WTC11 (cell line): ENCODE measurements around the gene RNPS1. TPM values are rescaled to one million over a fixed set of nuclear protein-coding genes. Genes with fewer than 3 reads are reported as not detected.

Experiments used
- ATAC-seq: fragments of 200-7000 bp; cut with Tn5 transposase; 2 replicates; pipeline ENCODE4 v1.10.0; 2021; ENCODE audit warnings: mild to moderate bottlenecking, moderate library complexity
- CTCF ChIA-PET: fragments of 300-600 bp; sonication (Branson Sonifier 250); formaldehyde crosslinking; loops from one replicate; lab custom pipeline; 2021; ENCODE audit warnings: antibody characterized with exemption; lab: Charles Lee
- POLR2A ChIA-PET: fragments of 350-600 bp; sonication (Branson Sonifier 250); formaldehyde crosslinking; loops from one replicate; lab custom pipeline; 2021; ENCODE audit warnings: antibody characterized with exemption; lab: Charles Lee
- DNase-seq: peaks from one replicate; pipeline ENCODE4 v3.0.0; 2021; ENCODE audit warnings: low spot score
- H3K27ac Mint-ChIP-seq: 2 replicates; pipeline ENCODE4 v1.8.0; 2021; ENCODE audit warnings: mixed read lengths
- H3K27me3 Mint-ChIP-seq: 2 replicates; pipeline ENCODE4 v1.8.0; 2021; ENCODE audit warnings: low read depth, mild to moderate bottlenecking, moderate library complexity, mixed read lengths
- H3K36me3 Mint-ChIP-seq: 2 replicates; pipeline ENCODE4 v1.8.0; 2021; ENCODE audit warnings: mixed read lengths
- H3K4me1 Mint-ChIP-seq: 2 replicates; pipeline ENCODE4 v1.8.0; 2022; ENCODE audit warnings: mixed read lengths
- H3K4me3 Mint-ChIP-seq: 2 replicates; pipeline ENCODE4 v1.8.0; 2021; ENCODE audit warnings: mild to moderate bottlenecking, moderate library complexity, mixed read lengths
- H3K9me3 Mint-ChIP-seq: 2 replicates; pipeline ENCODE4 v1.8.0; 2021; ENCODE audit warnings: mixed read lengths
- CREM ChIP-seq: sonication (generic); formaldehyde crosslinking; IDR thresholded peaks from 2 replicates; pipeline ENCODE4 v1.8.1; 2022; ENCODE audit warnings: mild to moderate bottlenecking, missing genetic modification reagents, moderate library complexity
- FOXK1 ChIP-seq: sonication (generic); formaldehyde crosslinking; IDR thresholded peaks from 2 replicates; pipeline ENCODE4 v1.8.0; 2022; ENCODE audit warnings: mild to moderate bottlenecking, moderate library complexity, missing genetic modification reagents
- FOXP1 ChIP-seq: sonication (generic); formaldehyde crosslinking; IDR thresholded peaks from 2 replicates; pipeline ENCODE4 v1.8.0; 2022; ENCODE audit warnings: missing genetic modification reagents, mild to moderate bottlenecking, moderate library complexity, borderline replicate concordance
- GTF2I ChIP-seq: fragments of 250-450 bp; sonication (Bioruptor Pico); conservative IDR thresholded peaks from 2 replicates; pipeline ENCODE4 v1.4.0; 2021; ENCODE audit warnings: mild to moderate bottlenecking
- KAT7 ChIP-seq: sonication (generic); formaldehyde crosslinking; IDR thresholded peaks from 2 replicates; pipeline ENCODE4 v1.8.1; 2023; ENCODE audit warnings: missing genetic modification reagents, mild to moderate bottlenecking, borderline replicate concordance
- MYBL2 ChIP-seq: sonication (generic); formaldehyde crosslinking; IDR thresholded peaks from 2 replicates; pipeline ENCODE4 v1.8.1; 2023; ENCODE audit warnings: mild to moderate bottlenecking, moderate library complexity, missing genetic modification reagents
- NFE2L1 ChIP-seq: sonication (generic); formaldehyde crosslinking; IDR thresholded peaks from 2 replicates; pipeline ENCODE4 v1.8.1; 2023; ENCODE audit warnings: missing genetic modification reagents
- OVOL2 ChIP-seq: fragments of 250-450 bp; sonication (Bioruptor Pico); IDR thresholded peaks from 2 replicates; pipeline ENCODE4 v1.9.0; 2021; ENCODE audit warnings: mild to moderate bottlenecking, borderline replicate concordance
- SMAD4 ChIP-seq: sonication (generic); formaldehyde crosslinking; IDR thresholded peaks from 2 replicates; pipeline ENCODE4 v1.8.0; 2022; ENCODE audit warnings: mild to moderate bottlenecking, missing genetic modification reagents
- ZNF121 ChIP-seq: sonication (generic); formaldehyde crosslinking; IDR thresholded peaks from 2 replicates; pipeline ENCODE4 v1.8.0; 2023; ENCODE audit warnings: missing genetic modification reagents
- ZNF317 ChIP-seq: sonication (generic); formaldehyde crosslinking; IDR thresholded peaks from 2 replicates; pipeline ENCODE4 v1.8.1; 2023; ENCODE audit warnings: low read depth, mild to moderate bottlenecking, moderate library complexity, missing genetic modification reagents, borderline replicate concordance
- total RNA-seq: library from RNA; stranded (reverse); gene quantifications from 3 replicates; pipeline ENCODE4 v1.2.3, GENCODE V29; 2021
- TF ChIP-seq, protein P1 (sequence below): sonication (generic); formaldehyde crosslinking; IDR thresholded peaks from 2 replicates; pipeline ENCODE4 v1.8.0; 2022; ENCODE audit warnings: mild to moderate bottlenecking, missing genetic modification reagents
- TF ChIP-seq, protein P2 (sequence below): sonication (generic); formaldehyde crosslinking; IDR thresholded peaks from 2 replicates; pipeline ENCODE4 v1.8.1; 2023; ENCODE audit warnings: mild to moderate bottlenecking, missing genetic modification reagents, moderate library complexity
- TF ChIP-seq, protein P3 (sequence below): sonication (generic); formaldehyde crosslinking; IDR thresholded peaks from 2 replicates; pipeline ENCODE4 v1.8.1; 2023; ENCODE audit warnings: mild to moderate bottlenecking, missing genetic modification reagents, moderate library complexity
- TF ChIP-seq, protein P4 (sequence below): fragments of 250-450 bp; sonication (Bioruptor Pico); IDR thresholded peaks from 2 replicates; pipeline ENCODE4 v1.9.0; 2021; ENCODE audit warnings: mild to moderate bottlenecking
- TF ChIP-seq, protein P5 (sequence below): sonication (generic); formaldehyde crosslinking; IDR thresholded peaks from 2 replicates; pipeline ENCODE4 v1.8.0; 2023; ENCODE audit warnings: missing genetic modification reagents
- TF ChIP-seq, protein P6 (sequence below): sonication (generic); formaldehyde crosslinking; IDR thresholded peaks from 2 replicates; pipeline ENCODE4 v1.8.1; 2023; ENCODE audit warnings: mild to moderate bottlenecking, missing genetic modification reagents, borderline replicate concordance
- TF ChIP-seq, protein P7 (sequence below): sonication (generic); formaldehyde crosslinking; conservative IDR thresholded peaks from 2 replicates; pipeline ENCODE4 v1.8.1; 2022; ENCODE audit warnings: mild to moderate bottlenecking, missing genetic modification reagents
- TF ChIP-seq, protein P8 (sequence below): fragments of 250-450 bp; sonication (Bioruptor Pico); IDR thresholded peaks from 2 replicates; pipeline ENCODE4 v1.9.0; 2021; ENCODE audit warnings: moderate library complexity, mild to moderate bottlenecking, inconsistent platforms, borderline replicate concordance

The RNPS1 gene
- total RNA-seq, 1 experiment from 2014 or later: 331 TPM

DNA sequence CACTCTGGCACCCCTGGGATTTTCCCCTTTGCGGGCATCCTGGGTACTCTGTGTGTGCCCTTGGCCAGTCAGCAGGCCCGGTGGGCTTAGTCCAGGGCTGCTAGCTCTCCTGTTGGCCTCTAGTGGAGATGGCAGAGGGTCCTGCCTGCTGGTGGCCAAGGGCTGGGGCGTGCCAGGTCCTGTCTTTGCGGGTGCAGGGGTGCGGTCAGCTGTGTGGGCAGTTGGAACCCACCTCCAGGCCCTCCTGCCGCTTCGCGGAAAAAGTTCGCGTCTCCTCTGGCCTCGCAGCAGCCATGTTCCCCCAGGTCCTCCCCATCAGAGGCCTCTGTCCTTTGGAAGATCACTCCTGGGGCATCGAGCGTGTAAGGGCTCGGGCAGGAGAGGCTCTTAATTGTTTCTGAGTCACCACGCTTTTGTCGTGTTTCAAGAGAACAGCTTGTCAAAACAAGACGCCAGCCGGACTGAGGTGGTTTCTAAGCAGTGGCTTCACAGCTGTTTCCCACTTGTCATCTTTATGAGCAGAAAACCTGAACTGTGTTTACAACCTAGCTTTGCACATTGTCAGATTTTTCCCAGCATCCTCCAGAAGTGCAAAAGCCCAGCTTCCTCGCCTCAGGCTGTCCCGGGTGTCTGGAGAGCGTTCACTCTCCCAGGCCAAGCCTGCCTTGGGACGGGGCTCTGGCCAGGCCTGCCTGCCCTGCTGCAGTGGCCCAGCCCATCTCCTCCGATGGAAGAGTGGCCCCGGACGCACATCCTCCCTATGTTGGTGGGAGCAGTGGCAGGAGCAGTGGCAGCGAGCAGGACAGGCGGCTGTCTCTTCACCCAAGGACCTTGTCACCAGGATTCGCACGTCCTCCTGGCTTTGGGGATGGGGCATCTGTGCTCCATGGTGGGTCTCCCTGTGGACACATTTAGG lies 36.7 kb downstream of the RNPS1 start (continued):
- TF ChIP-seq FOXP1 (CRISPR knock-in tag) (no peak), CREM (CRISPR knock-in tag) (no peak), KAT7 (CRISPR knock-in tag) (no peak), ZNF317 (CRISPR knock-in tag) (no peak), MYBL2 (no peak)
- TF ChIP-seq, protein P1, sequence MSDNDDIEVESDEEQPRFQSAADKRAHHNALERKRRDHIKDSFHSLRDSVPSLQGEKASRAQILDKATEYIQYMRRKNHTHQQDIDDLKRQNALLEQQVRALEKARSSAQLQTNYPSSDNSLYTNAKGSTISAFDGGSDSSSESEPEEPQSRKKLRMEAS (CRISPR knock-in tag): no peak
- TF ChIP-seq, protein P2, sequence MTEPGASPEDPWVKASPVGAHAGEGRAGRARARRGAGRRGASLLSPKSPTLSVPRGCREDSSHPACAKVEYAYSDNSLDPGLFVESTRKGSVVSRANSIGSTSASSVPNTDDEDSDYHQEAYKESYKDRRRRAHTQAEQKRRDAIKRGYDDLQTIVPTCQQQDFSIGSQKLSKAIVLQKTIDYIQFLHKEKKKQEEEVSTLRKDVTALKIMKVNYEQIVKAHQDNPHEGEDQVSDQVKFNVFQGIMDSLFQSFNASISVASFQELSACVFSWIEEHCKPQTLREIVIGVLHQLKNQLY (CRISPR knock-in tag): no peak
- TF ChIP-seq, protein P3, sequence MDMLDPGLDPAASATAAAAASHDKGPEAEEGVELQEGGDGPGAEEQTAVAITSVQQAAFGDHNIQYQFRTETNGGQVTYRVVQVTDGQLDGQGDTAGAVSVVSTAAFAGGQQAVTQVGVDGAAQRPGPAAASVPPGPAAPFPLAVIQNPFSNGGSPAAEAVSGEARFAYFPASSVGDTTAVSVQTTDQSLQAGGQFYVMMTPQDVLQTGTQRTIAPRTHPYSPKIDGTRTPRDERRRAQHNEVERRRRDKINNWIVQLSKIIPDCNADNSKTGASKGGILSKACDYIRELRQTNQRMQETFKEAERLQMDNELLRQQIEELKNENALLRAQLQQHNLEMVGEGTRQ (CRISPR knock-in tag): no peak

DNA sequence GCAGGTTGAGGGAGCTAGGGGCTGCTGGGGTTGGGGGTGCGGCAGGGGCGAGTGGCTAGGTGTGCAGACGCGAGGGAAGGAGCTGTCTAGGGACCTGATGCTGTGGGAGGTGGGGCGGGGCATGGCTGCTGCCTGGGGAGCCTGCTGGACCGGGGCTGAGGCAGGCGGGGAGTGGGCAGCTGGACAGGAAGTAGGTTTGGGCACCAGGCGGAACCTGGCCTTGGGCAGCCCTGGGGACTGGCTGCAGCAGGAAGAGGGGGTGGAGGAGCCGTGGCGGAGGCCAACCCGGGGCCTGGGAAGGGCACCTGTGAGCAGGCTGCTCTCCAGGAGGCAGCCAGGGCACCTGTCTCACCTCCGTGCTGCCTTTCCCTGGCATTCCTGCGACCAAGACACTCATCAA lies 37.5 kb downstream of the RNPS1 start:
- Mint-ChIP-seq H3K27ac (no peak overlapping the region), H3K36me3 (peaks cover 3% of the 10 kb centered on the region; the same call in 1 of the 2 replicates), H3K27me3 (no peaks in the 10 kb centered on the region), H3K4me3 (no peak overlapping the region), H3K9me3 (no peaks in the 10 kb centered on the region), H3K4me1 (no peaks in the 10 kb centered on the region)
- CTCF ChIA-PET: interaction anchor here (1.1 kb wide), 1 partner anchor 35 kb away, joined by 4 read pairs; no protein-coding TSS in a partner anchor
- DNase-seq (no peak), ATAC-seq (no peak)
- TF ChIP-seq NFE2L1 (no peak), CREM (CRISPR knock-in tag) (no peak), ZNF121 (CRISPR knock-in tag) (no peak)
- TF ChIP-seq, protein P4, sequence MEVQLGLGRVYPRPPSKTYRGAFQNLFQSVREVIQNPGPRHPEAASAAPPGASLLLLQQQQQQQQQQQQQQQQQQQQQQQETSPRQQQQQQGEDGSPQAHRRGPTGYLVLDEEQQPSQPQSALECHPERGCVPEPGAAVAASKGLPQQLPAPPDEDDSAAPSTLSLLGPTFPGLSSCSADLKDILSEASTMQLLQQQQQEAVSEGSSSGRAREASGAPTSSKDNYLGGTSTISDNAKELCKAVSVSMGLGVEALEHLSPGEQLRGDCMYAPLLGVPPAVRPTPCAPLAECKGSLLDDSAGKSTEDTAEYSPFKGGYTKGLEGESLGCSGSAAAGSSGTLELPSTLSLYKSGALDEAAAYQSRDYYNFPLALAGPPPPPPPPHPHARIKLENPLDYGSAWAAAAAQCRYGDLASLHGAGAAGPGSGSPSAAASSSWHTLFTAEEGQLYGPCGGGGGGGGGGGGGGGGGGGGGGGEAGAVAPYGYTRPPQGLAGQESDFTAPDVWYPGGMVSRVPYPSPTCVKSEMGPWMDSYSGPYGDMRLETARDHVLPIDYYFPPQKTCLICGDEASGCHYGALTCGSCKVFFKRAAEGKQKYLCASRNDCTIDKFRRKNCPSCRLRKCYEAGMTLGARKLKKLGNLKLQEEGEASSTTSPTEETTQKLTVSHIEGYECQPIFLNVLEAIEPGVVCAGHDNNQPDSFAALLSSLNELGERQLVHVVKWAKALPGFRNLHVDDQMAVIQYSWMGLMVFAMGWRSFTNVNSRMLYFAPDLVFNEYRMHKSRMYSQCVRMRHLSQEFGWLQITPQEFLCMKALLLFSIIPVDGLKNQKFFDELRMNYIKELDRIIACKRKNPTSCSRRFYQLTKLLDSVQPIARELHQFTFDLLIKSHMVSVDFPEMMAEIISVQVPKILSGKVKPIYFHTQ (CRISPR knock-in tag): no peak
- TF ChIP-seq, protein P5, sequence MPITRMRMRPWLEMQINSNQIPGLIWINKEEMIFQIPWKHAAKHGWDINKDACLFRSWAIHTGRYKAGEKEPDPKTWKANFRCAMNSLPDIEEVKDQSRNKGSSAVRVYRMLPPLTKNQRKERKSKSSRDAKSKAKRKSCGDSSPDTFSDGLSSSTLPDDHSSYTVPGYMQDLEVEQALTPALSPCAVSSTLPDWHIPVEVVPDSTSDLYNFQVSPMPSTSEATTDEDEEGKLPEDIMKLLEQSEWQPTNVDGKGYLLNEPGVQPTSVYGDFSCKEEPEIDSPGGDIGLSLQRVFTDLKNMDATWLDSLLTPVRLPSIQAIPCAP (CRISPR knock-in tag): no peak
- POLR2A ChIA-PET: no interaction called here

DNA sequence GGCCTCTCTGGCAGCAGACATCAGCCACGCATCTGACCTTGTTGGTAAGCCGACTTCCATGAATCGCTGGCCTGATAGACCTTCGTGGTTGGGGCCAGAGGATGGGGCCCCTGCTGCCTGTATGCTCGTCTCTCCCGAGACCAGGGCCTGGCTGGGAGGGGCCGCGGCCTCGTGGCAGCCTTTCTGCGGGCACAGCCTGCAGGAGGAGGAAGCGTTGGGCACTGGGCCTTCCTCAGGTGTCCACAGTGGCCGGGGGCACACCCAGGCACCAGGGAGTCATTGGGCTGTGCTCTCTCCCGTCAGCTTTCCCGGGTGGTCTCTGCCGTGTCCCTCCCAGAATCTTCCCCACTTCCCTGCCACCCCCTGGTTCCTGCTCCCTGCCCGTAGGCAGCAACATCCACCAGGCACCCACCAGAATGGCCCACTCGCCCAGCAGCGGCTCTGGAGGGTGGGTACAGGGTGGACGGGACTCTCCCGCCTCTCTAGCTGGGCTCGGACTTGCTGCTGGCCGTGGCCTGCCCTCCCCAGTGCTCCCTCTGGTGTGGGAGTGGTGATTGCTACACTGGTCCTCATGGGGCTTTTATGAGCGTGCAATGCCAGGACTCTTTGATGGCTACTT lies 38.2 kb downstream of the RNPS1 start:
- Mint-ChIP-seq H3K27ac (no peak overlapping the region), H3K4me3 (no peak overlapping the region), H3K36me3 (peaks cover 3% of the 10 kb centered on the region; the same call in 1 of the 2 replicates), H3K9me3 (no peaks in the 10 kb centered on the region), H3K27me3 (no peaks in the 10 kb centered on the region), H3K4me1 (no peaks in the 10 kb centered on the region)
- POLR2A ChIA-PET: no interaction called here
- DNase-seq (no peak), ATAC-seq (no peak)
- CTCF ChIA-PET: interaction anchor here (1.1 kb wide), 1 partner anchor 35 kb away, joined by 4 read pairs; no protein-coding TSS in a partner anchor
- TF ChIP-seq SMAD4 (CRISPR knock-in tag) (no peak), OVOL2 (CRISPR knock-in tag) (no peak), GTF2I (CRISPR knock-in tag) (no peak), FOXK1 (CRISPR knock-in tag) (no peak)
- TF ChIP-seq, protein P6, sequence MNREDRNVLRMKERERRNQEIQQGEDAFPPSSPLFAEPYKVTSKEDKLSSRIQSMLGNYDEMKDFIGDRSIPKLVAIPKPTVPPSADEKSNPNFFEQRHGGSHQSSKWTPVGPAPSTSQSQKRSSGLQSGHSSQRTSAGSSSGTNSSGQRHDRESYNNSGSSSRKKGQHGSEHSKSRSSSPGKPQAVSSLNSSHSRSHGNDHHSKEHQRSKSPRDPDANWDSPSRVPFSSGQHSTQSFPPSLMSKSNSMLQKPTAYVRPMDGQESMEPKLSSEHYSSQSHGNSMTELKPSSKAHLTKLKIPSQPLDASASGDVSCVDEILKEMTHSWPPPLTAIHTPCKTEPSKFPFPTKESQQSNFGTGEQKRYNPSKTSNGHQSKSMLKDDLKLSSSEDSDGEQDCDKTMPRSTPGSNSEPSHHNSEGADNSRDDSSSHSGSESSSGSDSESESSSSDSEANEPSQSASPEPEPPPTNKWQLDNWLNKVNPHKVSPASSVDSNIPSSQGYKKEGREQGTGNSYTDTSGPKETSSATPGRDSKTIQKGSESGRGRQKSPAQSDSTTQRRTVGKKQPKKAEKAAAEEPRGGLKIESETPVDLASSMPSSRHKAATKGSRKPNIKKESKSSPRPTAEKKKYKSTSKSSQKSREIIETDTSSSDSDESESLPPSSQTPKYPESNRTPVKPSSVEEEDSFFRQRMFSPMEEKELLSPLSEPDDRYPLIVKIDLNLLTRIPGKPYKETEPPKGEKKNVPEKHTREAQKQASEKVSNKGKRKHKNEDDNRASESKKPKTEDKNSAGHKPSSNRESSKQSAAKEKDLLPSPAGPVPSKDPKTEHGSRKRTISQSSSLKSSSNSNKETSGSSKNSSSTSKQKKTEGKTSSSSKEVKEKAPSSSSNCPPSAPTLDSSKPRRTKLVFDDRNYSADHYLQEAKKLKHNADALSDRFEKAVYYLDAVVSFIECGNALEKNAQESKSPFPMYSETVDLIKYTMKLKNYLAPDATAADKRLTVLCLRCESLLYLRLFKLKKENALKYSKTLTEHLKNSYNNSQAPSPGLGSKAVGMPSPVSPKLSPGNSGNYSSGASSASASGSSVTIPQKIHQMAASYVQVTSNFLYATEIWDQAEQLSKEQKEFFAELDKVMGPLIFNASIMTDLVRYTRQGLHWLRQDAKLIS (CRISPR knock-in tag): no peak
- TF ChIP-seq, protein P7, sequence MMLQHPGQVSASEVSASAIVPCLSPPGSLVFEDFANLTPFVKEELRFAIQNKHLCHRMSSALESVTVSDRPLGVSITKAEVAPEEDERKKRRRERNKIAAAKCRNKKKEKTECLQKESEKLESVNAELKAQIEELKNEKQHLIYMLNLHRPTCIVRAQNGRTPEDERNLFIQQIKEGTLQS (CRISPR knock-in tag): no peak
- TF ChIP-seq, protein P8, sequence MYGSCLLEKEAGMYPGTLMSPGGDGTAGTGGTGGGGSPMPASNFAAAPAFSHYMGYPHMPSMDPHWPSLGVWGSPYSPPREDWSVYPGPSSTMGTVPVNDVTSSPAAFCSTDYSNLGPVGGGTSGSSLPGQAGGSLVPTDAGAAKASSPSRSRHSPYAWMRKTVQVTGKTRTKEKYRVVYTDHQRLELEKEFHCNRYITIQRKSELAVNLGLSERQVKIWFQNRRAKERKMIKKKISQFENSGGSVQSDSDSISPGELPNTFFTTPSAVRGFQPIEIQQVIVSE (CRISPR knock-in tag): no peak
